NCI-H2196 (cell line): Measurements from ENCODE around the gene PIPOX.

Experiments
- DNase-seq: peaks from one replicate; lab custom pipeline; 2025; ENCODE audit not compliant: unreplicated experiment; lab: John Stamatoyannopoulos, UW

Gene PIPOX

GRCh38 chr17:29018788-29019474, 24.0 kb upstream of the PIPOX start:
- DNase-seq: no peak

GRCh38 chr17:29019475-29020181, 23.3 kb upstream of the PIPOX start:
- no peak for DNase-seq

- no peak for DNase-seq
These were observed 22.4 kb upstream of the PIPOX start for GRCh38 chr17:29020576-29020975.

GRCh38 chr17:29021226-29021625, 21.7 kb upstream of the PIPOX start:
- DNase-seq: no peak

- no peak for DNase-seq
These were observed 20.9 kb upstream of the PIPOX start for GRCh38 chr17:29022074-29022473.

GRCh38 chr17:29024316-29024952, 18.5 kb upstream of the PIPOX start:
- no peak for DNase-seq

GRCh38 chr17:29031488-29031887, 11.5 kb upstream of the PIPOX start:
- no peak for DNase-seq

GRCh38 chr17:29032013-29032856, 10.7 kb upstream of the PIPOX start:
- DNase-seq: no peak

GRCh38 chr17:29032857-29033197, 10.1 kb upstream of the PIPOX start:
- no peak for DNase-seq

- DNase-seq: no peak
These were observed 8.4 kb upstream of the PIPOX start for GRCh38 chr17:29034510-29034909.

GRCh38 chr17:29036584-29036983, 6.4 kb upstream of the PIPOX start:
- no peak for DNase-seq

- no peak for DNase-seq
These were observed 5.2 kb upstream of the PIPOX start for GRCh38 chr17:29037739-29038084.

- DNase-seq: no peak
These were observed 4.7 kb upstream of the PIPOX start for GRCh38 chr17:29038085-29038795.

GRCh38 chr17:29039764-29040598, 3.0 kb upstream of the PIPOX start:
- DNase-seq: no peak

- DNase-seq: no peak
These were observed 1.9 kb upstream of the PIPOX start for GRCh38 chr17:29041091-29041490.

GRCh38 chr17:29041571-29041970, 1.4 kb upstream of the PIPOX start:
- no peak for DNase-seq

- no peak for DNase-seq
These were observed 789 bp upstream of the PIPOX start for GRCh38 chr17:29042026-29042678.

GRCh38 chr17:29043539-29044145, 701 bp downstream of the PIPOX start:
- no peak for DNase-seq

GRCh38 chr17:29045026-29045425, 2.1 kb downstream of the PIPOX start:
- no peak for DNase-seq
